PFSK-1 (cell line): Measurements from ENCODE around the gene TBXA2R.

Source experiments
- FOXP2 ChIP-seq: optimal IDR thresholded peaks from 2 replicates; pipeline ENCODE3; 2011; ENCODE audit warnings: borderline replicate concordance, control low read depth, inconsistent platforms; ENCODE audit not compliant: insufficient read depth; ENCODE audit errors: extremely low read length, extremely low read depth
- POLR2AphosphoS5 ChIP-seq: IDR thresholded peaks from 2 replicates; pipeline ENCODE4 v1.6.1; 2012; ENCODE audit warnings: low read depth, mild to moderate bottlenecking, control low read depth, low read length, moderate library complexity
- SIN3A ChIP-seq: IDR thresholded peaks from 2 replicates; pipeline ENCODE4 v1.6.1; 2012; ENCODE audit warnings: mild to moderate bottlenecking, low read length, moderate library complexity, borderline replicate concordance; ENCODE audit not compliant: insufficient read depth
- TAF1 ChIP-seq: IDR thresholded peaks from 2 replicates; pipeline ENCODE4 v1.6.1; 2012; ENCODE audit warnings: low read length, control low read depth, borderline replicate concordance; ENCODE audit not compliant: insufficient read depth
- TF ChIP-seq, protein P1 (sequence below), 2 experiments: IDR thresholded peaks; 2 replicates each; pipeline versions ENCODE4 v1.6.1 to v1.8.0; 2011 to 2012; ENCODE audit warnings: low read depth in 2 of 2, low read length in 2 of 2, control low read depth in 1 of 2, inconsistent platforms in 1 of 2, mild to moderate bottlenecking in 1 of 2, moderate library complexity in 1 of 2; ENCODE audit not compliant: insufficient read depth in 1 of 2

Gene TBXA2R

DNA sequence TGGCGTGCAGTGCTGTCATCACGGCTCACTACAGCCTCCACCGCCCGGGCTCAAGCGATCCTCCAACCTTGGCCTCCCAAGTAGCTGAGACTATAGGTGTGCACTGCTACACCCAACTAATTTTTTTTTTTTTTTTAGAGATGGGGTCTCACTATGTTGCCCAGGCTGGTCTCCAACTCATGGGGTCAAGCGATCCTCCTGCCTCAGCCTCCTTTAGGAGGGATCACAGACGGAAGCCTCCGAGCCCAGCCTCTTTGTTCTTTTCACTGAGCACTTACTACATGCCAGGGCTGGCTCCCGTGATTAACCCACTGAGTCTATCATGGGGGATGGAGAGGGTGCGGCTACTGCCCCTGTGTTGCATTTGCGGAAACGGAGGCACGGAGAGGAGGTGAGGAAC lies 32.8 kb upstream of the TBXA2R start:
- TF ChIP-seq FOXP2 (no peak), POLR2AphosphoS5 (no peak), TAF1 (no peak), SIN3A (no peak)
- TF ChIP-seq, protein P1, sequence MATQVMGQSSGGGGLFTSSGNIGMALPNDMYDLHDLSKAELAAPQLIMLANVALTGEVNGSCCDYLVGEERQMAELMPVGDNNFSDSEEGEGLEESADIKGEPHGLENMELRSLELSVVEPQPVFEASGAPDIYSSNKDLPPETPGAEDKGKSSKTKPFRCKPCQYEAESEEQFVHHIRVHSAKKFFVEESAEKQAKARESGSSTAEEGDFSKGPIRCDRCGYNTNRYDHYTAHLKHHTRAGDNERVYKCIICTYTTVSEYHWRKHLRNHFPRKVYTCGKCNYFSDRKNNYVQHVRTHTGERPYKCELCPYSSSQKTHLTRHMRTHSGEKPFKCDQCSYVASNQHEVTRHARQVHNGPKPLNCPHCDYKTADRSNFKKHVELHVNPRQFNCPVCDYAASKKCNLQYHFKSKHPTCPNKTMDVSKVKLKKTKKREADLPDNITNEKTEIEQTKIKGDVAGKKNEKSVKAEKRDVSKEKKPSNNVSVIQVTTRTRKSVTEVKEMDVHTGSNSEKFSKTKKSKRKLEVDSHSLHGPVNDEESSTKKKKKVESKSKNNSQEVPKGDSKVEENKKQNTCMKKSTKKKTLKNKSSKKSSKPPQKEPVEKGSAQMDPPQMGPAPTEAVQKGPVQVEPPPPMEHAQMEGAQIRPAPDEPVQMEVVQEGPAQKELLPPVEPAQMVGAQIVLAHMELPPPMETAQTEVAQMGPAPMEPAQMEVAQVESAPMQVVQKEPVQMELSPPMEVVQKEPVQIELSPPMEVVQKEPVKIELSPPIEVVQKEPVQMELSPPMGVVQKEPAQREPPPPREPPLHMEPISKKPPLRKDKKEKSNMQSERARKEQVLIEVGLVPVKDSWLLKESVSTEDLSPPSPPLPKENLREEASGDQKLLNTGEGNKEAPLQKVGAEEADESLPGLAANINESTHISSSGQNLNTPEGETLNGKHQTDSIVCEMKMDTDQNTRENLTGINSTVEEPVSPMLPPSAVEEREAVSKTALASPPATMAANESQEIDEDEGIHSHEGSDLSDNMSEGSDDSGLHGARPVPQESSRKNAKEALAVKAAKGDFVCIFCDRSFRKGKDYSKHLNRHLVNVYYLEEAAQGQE (IDR thresholded peaks at IDR 0.05; ENCODE audit: insufficient read depth in 1 of 2, low read depth in 2 of 2, low read length in 2 of 2) = no peak

DNA sequence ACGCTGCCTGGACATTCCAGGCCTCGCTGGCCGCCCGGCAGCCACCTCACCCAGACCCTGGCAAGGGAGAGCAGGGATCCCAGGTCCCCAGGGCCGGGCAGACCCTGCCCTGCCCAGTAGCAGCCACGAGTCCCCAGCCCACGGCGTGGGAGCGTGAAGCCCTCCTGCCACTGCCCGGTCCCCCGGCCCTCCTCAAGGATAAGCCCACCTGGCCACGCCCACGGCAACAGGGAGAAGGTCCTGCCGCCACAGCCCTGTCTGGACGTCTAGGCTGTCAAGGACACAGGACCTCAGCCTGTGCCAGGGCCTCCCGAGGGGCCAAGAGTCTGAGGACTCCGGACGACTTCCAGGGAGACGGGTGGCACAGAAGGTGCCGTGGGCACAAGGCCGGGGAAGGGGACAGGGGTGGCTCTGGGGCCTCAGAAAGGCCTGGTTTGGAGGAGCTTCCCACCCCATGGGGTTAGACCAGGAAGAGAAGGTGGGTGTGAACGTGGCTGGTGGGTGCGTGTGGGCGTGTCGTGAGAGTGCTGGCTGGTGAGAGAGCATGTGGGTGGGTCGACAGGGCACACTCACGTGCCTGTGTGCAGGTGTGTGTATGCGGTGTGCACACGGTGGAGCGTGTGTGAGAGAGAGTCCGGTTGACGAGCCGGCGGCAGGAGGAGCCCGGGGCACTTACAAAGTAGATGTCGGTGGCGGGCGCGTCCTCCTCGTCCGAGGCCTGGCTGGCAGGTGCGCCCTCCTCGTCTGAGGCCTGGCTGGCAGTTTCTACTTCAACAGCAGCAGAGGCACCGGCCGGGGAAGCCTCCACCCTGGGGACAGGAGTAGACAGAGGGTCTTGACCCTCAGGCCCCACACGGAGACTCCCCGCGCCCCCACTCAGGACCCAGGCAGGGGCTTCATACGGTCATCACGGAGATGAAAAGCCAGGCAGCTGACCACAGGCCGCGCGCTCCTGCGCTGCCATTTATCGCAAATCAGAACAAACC lies 31.8 kb upstream of the TBXA2R start:
- TF ChIP-seq FOXP2 = no peak
- no peak for TF ChIP-seq POLR2AphosphoS5
- TF ChIP-seq TAF1 = no peak
- no peak for TF ChIP-seq SIN3A
- TF ChIP-seq, protein P1 (IDR thresholded peaks at IDR 0.05; ENCODE audit: insufficient read depth in 1 of 2, low read depth in 2 of 2, low read length in 2 of 2) = no peak

- TF ChIP-seq TAF1 (no peak), SIN3A (no peak), FOXP2 (no peak), POLR2AphosphoS5 (no peak)
- TF ChIP-seq, protein P1 (IDR thresholded peaks at IDR 0.05; ENCODE audit: insufficient read depth in 1 of 2, low read depth in 2 of 2, low read length in 2 of 2) = no peak
Measured at GRCh38 chr19:3637621-3638020, 30.9 kb upstream of the TBXA2R start.

GRCh38 chr19:3636962-3637361 lies 30.3 kb upstream of the TBXA2R start:
- TF ChIP-seq FOXP2 (no peak), TAF1 (no peak), POLR2AphosphoS5 (no peak), SIN3A (no peak)
- TF ChIP-seq, protein P1 (IDR thresholded peaks at IDR 0.05; ENCODE audit: insufficient read depth in 1 of 2, low read depth in 2 of 2, low read length in 2 of 2) = no peak
